ENCODE measurements around the gene KIAA0040. TPM values are rescaled to one million over a fixed set of nuclear protein-coding genes. Genes with fewer than 3 reads are reported as not detected.

KIAA0040 gene
- total RNA-seq (10 to 100 TPM; 10.0 to 45.3 (median 12.9) TPM), polyA plus RNA-seq (10 to 100 TPM in 1 of 2 donors, 1 to 10 TPM in 1; 4.8 to 16.0 TPM)
- long read RNA-seq, donor 1, full-length matches to known transcripts = 2 of 7 reads
- long read RNA-seq, donor 1, partial matches to known transcripts = 0 of 7 reads
- long read RNA-seq, donor 1, other reads (novel, unspliced or antisense) = 5 of 7 reads
- long read RNA-seq, donor 2, full-length matches to known transcripts = 2 of 16 reads
- long read RNA-seq, donor 2, partial matches to known transcripts = 0 of 16 reads
- long read RNA-seq, donor 2, other reads (novel, unspliced or antisense) = 14 of 16 reads
- long read RNA-seq, donor 3, full-length matches to known transcripts = 1 of 6 reads
- long read RNA-seq, donor 3, partial matches to known transcripts = 0 of 6 reads
- long read RNA-seq, donor 3, other reads (novel, unspliced or antisense) = 5 of 6 reads

DNA sequence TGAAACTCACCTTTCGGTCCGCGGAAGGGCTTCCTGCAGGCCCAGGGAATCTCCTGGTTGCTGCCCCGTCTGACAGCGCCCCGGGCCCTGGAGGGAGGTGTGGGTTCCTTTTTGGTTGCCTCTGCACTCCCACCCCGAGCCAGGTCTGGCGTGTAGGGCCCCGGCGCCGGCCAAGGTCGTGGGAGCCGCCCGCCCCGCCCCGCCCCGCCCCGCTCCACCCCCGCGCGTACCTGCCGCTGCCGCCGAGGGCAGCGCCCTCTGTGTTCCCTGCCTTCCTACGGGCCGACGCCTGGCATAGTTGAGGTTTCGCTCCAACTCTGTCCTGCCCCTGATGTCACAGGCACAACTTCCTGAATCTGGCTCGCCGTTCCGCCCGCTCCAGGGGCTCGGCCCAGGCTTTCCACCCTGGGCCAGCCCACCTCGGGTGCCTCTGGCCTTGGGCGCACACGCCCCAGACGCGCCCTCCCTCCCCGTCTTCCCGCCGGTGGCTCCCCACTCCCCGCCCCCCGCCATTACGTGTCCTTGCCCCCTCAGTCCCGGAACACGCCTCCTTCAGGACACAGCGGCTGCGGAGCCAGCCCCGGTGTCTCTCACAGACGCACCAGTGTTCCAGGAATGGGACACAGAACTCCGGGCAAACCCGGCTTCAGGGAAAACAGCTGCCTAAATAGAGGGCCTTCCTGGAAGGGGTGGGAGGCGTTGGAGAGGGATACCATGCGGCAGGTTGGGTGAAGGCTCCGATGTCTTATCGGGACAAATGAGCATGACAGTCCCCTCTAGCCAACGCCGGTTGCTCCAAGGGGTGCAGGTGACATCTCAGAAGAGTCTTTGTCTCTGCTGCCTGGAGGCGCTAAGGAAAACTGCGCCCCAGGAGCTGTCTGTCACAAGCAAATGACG lies at the start of gene KIAA0040:
TSS of gene KIAA0040 (minus strand) at position 147 of the 897 bp plus-strand sequence. CDS start 31,763 bp downstream, outside the sequence.
- H3K27me3 ChIP-seq = no peaks in the 10 kb centered on the region
- ATAC-seq (peak; percentile 83 to 90 (median 86)), DNase-seq (peak; percentile 79 to 90 (median 86))
- 2 to 5% (median 3%) methylated on average over 31 to 62 of the region's 62 CpGs for WGBS, 4 donors
- peak within 1 kb of the TSS; percentile 57 to 93 (median 74) for H3K4me3 ChIP-seq
- intact Hi-C loops (cut with DNase I) = loop anchor here in 4 of 10 donors (5.0 kb wide), 3 partner anchors 36 to 79 kb away; no protein-coding TSS in a partner anchor
- peaks cover 0 to 3% (median 0%) of the 10 kb centered on the region in 9 donors for H3K36me3 ChIP-seq
- peak within 1 kb of the TSS; percentile 84 to 95 (median 90) for H3K27ac ChIP-seq
- H3K9me3 ChIP-seq = no peaks in the 10 kb centered on the region
- peaks cover 0 to 53% (median 31%) of the 10 kb centered on the region in 12 donors for H3K4me1 ChIP-seq
- peak in 1 of 2 donors; percentile 28 for TF ChIP-seq POLR2A (IDR thresholded peaks at IDR 0.05)
- TF ChIP-seq, protein P1, sequence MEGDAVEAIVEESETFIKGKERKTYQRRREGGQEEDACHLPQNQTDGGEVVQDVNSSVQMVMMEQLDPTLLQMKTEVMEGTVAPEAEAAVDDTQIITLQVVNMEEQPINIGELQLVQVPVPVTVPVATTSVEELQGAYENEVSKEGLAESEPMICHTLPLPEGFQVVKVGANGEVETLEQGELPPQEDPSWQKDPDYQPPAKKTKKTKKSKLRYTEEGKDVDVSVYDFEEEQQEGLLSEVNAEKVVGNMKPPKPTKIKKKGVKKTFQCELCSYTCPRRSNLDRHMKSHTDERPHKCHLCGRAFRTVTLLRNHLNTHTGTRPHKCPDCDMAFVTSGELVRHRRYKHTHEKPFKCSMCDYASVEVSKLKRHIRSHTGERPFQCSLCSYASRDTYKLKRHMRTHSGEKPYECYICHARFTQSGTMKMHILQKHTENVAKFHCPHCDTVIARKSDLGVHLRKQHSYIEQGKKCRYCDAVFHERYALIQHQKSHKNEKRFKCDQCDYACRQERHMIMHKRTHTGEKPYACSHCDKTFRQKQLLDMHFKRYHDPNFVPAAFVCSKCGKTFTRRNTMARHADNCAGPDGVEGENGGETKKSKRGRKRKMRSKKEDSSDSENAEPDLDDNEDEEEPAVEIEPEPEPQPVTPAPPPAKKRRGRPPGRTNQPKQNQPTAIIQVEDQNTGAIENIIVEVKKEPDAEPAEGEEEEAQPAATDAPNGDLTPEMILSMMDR (IDR thresholded peaks at IDR 0.05) = peak in 5 of 12 donors; percentile 19 to 40 (median 30)

DNA sequence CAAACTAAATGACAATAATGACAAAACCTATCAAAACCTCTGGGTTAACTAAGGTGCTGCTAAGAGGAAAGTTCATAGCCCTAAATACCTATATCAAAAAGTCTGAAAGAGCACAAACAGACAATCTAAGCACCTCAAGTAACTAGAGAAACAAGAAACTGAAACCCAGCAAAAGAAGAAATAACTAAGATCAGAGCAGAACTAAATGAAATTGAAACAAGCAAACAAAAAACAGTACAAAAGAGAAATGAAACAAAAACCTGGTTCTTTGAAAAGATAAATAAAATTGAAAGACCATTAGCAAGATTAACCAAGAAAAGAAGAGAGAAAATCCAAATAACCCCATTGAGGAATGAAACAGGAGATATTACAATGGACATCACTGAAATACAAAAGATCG lies 44.8 kb upstream of the KIAA0040 start:
- no peaks in the 10 kb centered on the region for H3K4me1 ChIP-seq
- 91 to 99% (median 94%) methylated on average over 1 of the region's 1 CpG for WGBS, 4 donors
- H3K4me3 ChIP-seq = no peak overlapping the region
- intact Hi-C loops (cut with DNase I) = no loop called here
- DNase-seq (no peak), ATAC-seq (no peak)
- TF ChIP-seq, protein P1 (IDR thresholded peaks at IDR 0.05) = no peak
- no peak for TF ChIP-seq POLR2A (IDR thresholded peaks at IDR 0.05)
- H3K36me3 ChIP-seq = no peaks in the 10 kb centered on the region
- peaks cover 0 to 11% (median 0%) of the 10 kb centered on the region in 12 donors for H3K9me3 ChIP-seq
- no peak overlapping the region for H3K27ac ChIP-seq
- no peaks in the 10 kb centered on the region for H3K27me3 ChIP-seq

DNA sequence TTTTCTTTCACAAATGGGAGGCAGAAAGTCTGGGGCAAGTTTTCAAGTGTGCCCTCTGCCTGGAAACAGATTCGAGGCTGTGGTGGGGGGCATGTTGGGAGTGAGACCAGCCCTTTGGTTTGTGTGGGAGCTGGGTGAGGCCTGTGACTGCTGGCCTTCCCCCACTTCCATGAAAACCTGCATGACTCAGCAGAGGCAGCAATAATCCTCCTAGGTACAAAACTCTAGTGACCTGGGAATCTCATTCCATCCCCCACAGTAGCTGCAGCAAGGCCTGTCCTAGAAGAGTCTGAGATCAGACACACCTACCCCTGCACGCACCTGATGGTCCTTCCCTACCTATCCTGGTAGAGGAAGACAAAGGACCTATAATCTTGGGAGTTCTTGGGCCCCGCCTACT lies 42.1 kb upstream of the KIAA0040 start:
- H3K4me1 ChIP-seq = peaks cover 0 to under 1% (median 0%) of the 10 kb centered on the region in 12 donors
- H3K4me3 ChIP-seq = no peak overlapping the region
- no peaks in the 10 kb centered on the region for H3K36me3 ChIP-seq
- no peak for DNase-seq
- no peak for ATAC-seq
- intact Hi-C loops (cut with DNase I) = no loop called here
- H3K27ac ChIP-seq = no peak overlapping the region
- WGBS, 4 donors = 77 to 100% (median 81%) methylated on average over 1 to 3 of the region's 3 CpGs
- H3K9me3 ChIP-seq = peaks cover 0 to 11% (median 0%) of the 10 kb centered on the region in 12 donors
- H3K27me3 ChIP-seq = no peaks in the 10 kb centered on the region
- TF ChIP-seq POLR2A (IDR thresholded peaks at IDR 0.05) = no peak
- TF ChIP-seq, protein P1 (IDR thresholded peaks at IDR 0.05) = no peak
